ENCODE data around the gene CHID1.

Gene CHID1

GRCh38 chr11:928786-929185, 18.2 kb upstream of the CHID1 start:
- H3K4me1 ChIP-seq (ENCODE audit: control insufficient read depth, insufficient read depth, low read length), result peaks cover 10% of the 10 kb centered on the region
- no peaks in the 10 kb centered on the region for H3K27me3 ChIP-seq (ENCODE audit: control insufficient read depth, insufficient read depth, low read length)
- H3K36me3 ChIP-seq (ENCODE audit: control insufficient read depth, insufficient read depth, low read length), result no peaks in the 10 kb centered on the region
- no peak overlapping the region for H3K4me3 ChIP-seq (ENCODE audit: low read length)
- H3K27ac ChIP-seq (ENCODE audit: low read depth, low read length), result no peak overlapping the region
- no peak overlapping the region for H3K9ac ChIP-seq (ENCODE audit: low read length)

GRCh38 chr11:927871-928270, 17.3 kb upstream of the CHID1 start:
- Histone ChIP-seq H3K27me3 (ENCODE audit: control insufficient read depth, insufficient read depth, low read length) (no peaks in the 10 kb centered on the region), H3K27ac (ENCODE audit: low read depth, low read length) (no peak overlapping the region), H3K4me1 (ENCODE audit: control insufficient read depth, insufficient read depth, low read length) (peaks cover 10% of the 10 kb centered on the region), H3K36me3 (ENCODE audit: control insufficient read depth, insufficient read depth, low read length) (no peaks in the 10 kb centered on the region), H3K9ac (ENCODE audit: low read length) (no peak overlapping the region), H3K4me3 (ENCODE audit: low read length) (peak overlapping the region; percentile 44)

DNA sequence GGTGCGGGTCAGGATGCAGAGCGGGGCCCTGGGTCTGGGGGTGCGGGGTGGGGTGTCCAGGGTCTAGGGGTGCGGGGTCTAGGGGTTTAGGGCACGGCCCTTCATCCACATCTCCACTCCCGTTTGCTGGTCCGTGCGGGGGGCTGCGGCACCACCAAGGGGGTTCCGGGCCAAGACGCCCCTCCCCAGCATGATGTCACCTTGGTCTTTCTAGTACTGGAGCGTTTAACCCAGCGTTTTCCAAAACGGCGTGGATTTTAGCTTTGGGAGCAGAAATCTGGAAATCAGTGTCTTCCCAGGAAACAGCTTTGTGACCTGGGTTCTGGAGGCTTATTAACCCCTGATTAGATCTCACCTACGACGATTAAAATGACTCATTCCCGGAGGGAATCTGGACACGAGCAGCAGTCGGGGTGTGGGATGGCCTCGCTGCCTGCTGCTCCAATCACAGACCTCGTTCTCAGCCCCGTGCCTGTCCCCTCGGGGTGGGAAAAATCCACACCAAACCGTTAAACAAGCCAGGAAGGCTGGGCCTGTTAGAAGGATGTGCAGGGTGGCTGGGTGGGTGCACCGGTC, 15.8 kb upstream of the CHID1 start:
- Histone ChIP-seq H3K4me3 (ENCODE audit: low read length) (peak overlapping the region; percentile 82), H3K27ac (ENCODE audit: low read depth, low read length) (peak overlapping the region; percentile 81), H3K9ac (ENCODE audit: low read length) (peak overlapping the region; percentile 68), H3K4me1 (ENCODE audit: control insufficient read depth, insufficient read depth, low read length) (peaks cover 10% of the 10 kb centered on the region), H3K27me3 (ENCODE audit: control insufficient read depth, insufficient read depth, low read length) (no peaks in the 10 kb centered on the region), H3K36me3 (ENCODE audit: control insufficient read depth, insufficient read depth, low read length) (no peaks in the 10 kb centered on the region)

DNA sequence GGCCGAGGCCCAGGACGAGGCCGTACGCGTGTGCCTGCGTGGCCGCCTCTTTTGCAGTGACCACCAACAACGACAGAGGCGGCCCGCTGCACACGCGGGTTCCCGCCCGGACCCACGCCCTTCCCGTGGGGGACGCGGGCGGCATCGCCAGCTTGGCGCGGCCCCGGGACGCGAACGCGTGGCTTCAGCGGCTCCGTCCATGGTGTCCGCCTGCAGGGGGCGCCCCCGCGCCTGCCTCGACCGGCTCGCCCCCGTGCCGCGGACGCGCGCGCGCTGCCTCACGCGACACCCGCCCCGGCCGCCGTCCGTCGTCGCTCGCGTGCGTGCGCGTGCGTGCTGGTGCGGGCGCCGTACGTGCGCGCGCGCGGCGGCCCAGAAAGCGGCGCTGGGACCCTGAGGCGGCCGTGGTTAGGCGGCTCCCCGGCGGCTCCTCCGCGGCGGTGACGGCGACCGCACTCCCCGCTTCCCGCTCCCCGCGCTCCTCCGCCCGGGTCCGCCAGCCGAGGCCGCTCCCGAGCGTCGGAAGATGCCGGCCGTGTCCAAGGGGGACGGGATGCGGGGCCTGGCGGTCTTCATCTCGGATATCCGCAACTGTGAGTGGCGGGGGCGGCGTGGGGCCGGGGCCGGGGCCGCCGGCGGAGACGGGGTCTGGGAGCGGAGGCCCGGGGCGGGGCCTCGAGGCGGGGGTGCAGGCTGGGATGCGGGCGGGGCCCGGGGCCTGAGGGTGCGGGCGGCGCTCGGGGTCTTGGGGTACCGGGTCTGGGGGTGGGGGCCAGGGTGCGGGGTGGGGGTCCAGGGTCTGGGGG, 15.1 kb upstream of the CHID1 start, which contains the start of gene AP2A2:
Gene AP2A2, plus strand, starts transcription at position 375 of the 806 bp plus-strand sequence. Its CDS starts 152 bp downstream, at position 527.
- Histone ChIP-seq H3K27me3 (ENCODE audit: control insufficient read depth, insufficient read depth, low read length) (no peaks in the 10 kb centered on the region), H3K4me3 (ENCODE audit: low read length) (peak within 1 kb of the TSS; percentile 82), H3K9ac (ENCODE audit: low read length) (peak within 1 kb of the TSS; percentile 68), H3K4me1 (ENCODE audit: control insufficient read depth, insufficient read depth, low read length) (peaks cover 10% of the 10 kb centered on the region), H3K27ac (ENCODE audit: low read depth, low read length) (peak within 1 kb of the TSS; percentile 81), H3K36me3 (ENCODE audit: control insufficient read depth, insufficient read depth, low read length) (no peaks in the 10 kb centered on the region)

DNA sequence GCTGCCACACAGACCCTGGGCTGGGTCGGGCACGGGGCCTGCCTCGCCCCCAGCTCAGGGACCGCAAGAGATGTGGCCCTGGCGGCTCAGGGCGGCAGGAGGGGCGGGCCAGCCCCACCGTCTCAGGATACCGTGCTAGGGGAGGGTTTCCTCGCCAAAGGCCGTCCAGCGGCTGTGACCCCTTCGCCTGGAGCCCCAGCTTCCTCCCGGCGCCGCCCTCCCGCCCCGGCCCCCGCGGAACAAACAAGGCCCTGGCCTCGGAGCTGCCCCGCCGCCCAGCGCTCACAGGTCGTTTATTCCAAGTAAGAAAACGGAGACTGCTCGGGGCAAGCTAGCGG, 14.5 kb upstream of the CHID1 start:
- H3K4me1 ChIP-seq (ENCODE audit: control insufficient read depth, insufficient read depth, low read length), result peaks cover 10% of the 10 kb centered on the region
- no peaks in the 10 kb centered on the region for H3K27me3 ChIP-seq (ENCODE audit: control insufficient read depth, insufficient read depth, low read length)
- H3K4me3 ChIP-seq (ENCODE audit: low read length), result peak overlapping the region; percentile 58
- H3K27ac ChIP-seq (ENCODE audit: low read depth, low read length), result peak overlapping the region; percentile 81
- no peaks in the 10 kb centered on the region for H3K36me3 ChIP-seq (ENCODE audit: control insufficient read depth, insufficient read depth, low read length)
- H3K9ac ChIP-seq (ENCODE audit: low read length), result no peak overlapping the region

DNA sequence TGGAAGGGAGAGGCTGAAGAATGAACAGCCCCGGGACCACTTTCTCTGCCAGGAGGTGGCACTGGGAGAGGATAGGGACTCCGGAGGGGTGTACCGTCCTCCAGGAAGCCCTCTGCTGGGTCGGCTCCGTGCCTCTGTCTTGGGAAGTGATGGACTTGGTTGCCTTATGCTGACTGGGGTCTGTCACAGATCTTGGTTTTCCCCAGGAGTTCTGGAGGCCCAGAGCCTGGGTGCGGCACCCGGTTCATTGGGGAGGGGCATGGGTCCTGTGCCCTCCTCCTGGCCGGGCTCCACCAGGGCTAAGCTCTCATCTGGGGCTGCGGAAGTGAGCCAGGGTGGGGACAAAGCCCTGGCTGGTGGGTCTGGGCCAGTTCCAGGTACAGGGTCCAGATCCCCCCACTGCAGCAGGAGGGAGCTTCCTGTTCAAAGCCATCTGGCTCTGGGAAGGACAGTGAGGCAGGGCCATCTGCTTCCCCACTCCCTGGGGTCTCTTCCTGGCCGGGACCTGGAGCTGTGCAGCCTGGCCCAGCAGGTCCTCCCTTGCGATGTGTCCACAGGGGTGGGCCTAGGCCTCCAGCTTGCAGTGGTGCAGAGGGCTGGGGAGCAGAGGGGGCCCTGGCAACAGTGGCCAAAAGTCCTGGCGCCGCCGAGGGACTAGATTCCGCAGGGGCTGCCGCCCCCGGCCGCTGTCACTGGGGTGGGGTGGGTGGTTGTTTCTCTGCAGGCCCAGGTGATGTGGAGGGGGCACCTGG, 14.0 kb upstream of the CHID1 start:
- H3K4me1 ChIP-seq (ENCODE audit: control insufficient read depth, insufficient read depth, low read length), result peaks cover 10% of the 10 kb centered on the region
- H3K27me3 ChIP-seq (ENCODE audit: control insufficient read depth, insufficient read depth, low read length), result no peaks in the 10 kb centered on the region
- H3K36me3 ChIP-seq (ENCODE audit: control insufficient read depth, insufficient read depth, low read length), result no peaks in the 10 kb centered on the region
- H3K27ac ChIP-seq (ENCODE audit: low read depth, low read length), result no peak overlapping the region
- H3K4me3 ChIP-seq (ENCODE audit: low read length), result no peak overlapping the region
- no peak overlapping the region for H3K9ac ChIP-seq (ENCODE audit: low read length)

- H3K27ac ChIP-seq (ENCODE audit: low read depth, low read length), result no peak overlapping the region
- no peaks in the 10 kb centered on the region for H3K27me3 ChIP-seq (ENCODE audit: control insufficient read depth, insufficient read depth, low read length)
- H3K4me3 ChIP-seq (ENCODE audit: low read length), result no peak overlapping the region
- H3K9ac ChIP-seq (ENCODE audit: low read length), result no peak overlapping the region
- H3K36me3 ChIP-seq (ENCODE audit: control insufficient read depth, insufficient read depth, low read length), result no peaks in the 10 kb centered on the region
- peaks cover 10% of the 10 kb centered on the region for H3K4me1 ChIP-seq (ENCODE audit: control insufficient read depth, insufficient read depth, low read length)
These were observed 13.2 kb upstream of the CHID1 start for GRCh38 chr11:923691-924405.

DNA sequence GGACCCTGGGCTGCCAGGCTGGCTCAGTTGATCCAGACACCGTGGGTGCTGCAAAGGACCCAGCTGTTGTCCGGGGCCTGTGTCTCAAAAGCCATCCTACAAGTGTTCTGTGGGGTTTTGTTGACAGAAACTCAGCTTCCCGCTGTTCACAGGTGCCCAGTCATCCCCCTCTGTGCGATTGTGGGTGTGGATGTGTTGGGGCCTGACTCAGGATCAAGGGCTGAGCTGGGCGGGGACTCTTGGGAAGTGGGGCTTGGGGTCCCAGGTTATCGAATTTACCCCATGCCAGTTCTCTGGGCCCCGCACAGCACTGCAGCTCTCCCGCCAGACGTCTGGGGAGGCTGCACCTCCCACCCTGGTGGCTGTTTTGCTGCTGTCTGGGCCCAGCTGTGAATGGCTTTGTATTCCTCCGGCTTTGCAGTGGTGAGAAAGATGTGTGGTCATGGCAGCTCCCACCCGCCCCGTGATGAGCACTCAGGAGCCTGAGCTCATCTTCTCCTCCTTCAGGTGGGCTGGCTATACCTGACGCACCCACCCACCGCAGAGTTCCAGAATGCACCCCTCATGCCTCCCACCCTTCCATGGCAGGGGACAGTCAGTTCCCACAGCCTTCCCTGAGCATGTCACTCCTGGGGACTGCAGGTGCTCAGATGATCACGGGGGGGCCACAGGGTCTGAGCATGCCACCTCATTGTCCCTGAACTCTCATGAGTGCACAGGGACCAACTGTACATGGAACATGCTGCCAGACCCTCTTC, 11.5 kb upstream of the CHID1 start:
- no peaks in the 10 kb centered on the region for H3K36me3 ChIP-seq (ENCODE audit: control insufficient read depth, insufficient read depth, low read length)
- H3K4me1 ChIP-seq (ENCODE audit: control insufficient read depth, insufficient read depth, low read length), result peaks cover 7% of the 10 kb centered on the region
- H3K27me3 ChIP-seq (ENCODE audit: control insufficient read depth, insufficient read depth, low read length), result no peaks in the 10 kb centered on the region
- H3K4me3 ChIP-seq (ENCODE audit: low read length), result no peak overlapping the region
- H3K9ac ChIP-seq (ENCODE audit: low read length), result no peak overlapping the region
- H3K27ac ChIP-seq (ENCODE audit: low read depth, low read length), result no peak overlapping the region

DNA sequence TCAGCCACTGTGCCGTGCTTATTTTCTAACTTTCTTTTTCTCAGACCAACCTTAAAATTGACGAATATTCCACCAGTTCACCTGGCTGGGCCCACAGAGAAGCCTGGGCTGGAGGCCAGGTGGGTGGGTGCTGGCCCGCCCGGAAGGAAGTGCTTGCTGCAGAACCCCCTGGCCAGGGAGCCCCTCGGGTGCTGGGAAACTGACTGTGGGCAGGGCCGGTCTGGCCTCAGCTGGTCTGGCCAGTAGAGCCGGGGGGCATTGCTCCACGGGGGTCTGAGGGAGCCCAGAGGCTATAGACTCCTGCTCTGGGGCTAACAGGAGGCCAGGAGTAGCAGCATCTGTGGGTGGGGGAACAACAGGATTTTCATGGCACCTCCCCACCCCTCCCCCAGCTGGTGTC, 6.8 kb upstream of the CHID1 start:
- Histone ChIP-seq H3K4me1 (ENCODE audit: control insufficient read depth, insufficient read depth, low read length) (no peaks in the 10 kb centered on the region), H3K27ac (ENCODE audit: low read depth, low read length) (no peak overlapping the region), H3K27me3 (ENCODE audit: control insufficient read depth, insufficient read depth, low read length) (no peaks in the 10 kb centered on the region), H3K4me3 (ENCODE audit: low read length) (no peak overlapping the region), H3K9ac (ENCODE audit: low read length) (no peak overlapping the region), H3K36me3 (ENCODE audit: control insufficient read depth, insufficient read depth, low read length) (no peaks in the 10 kb centered on the region)

GRCh38 chr11:914747-915501, 4.3 kb upstream of the CHID1 start:
- no peaks in the 10 kb centered on the region for H3K36me3 ChIP-seq (ENCODE audit: control insufficient read depth, insufficient read depth, low read length)
- H3K27ac ChIP-seq (ENCODE audit: low read depth, low read length), result no peak overlapping the region
- peaks cover 4% of the 10 kb centered on the region for H3K4me1 ChIP-seq (ENCODE audit: control insufficient read depth, insufficient read depth, low read length)
- H3K4me3 ChIP-seq (ENCODE audit: low read length), result no peak overlapping the region
- H3K9ac ChIP-seq (ENCODE audit: low read length), result no peak overlapping the region
- no peaks in the 10 kb centered on the region for H3K27me3 ChIP-seq (ENCODE audit: control insufficient read depth, insufficient read depth, low read length)

- Histone ChIP-seq H3K27me3 (ENCODE audit: control insufficient read depth, insufficient read depth, low read length) (no peaks in the 10 kb centered on the region), H3K36me3 (ENCODE audit: control insufficient read depth, insufficient read depth, low read length) (no peaks in the 10 kb centered on the region), H3K4me1 (ENCODE audit: control insufficient read depth, insufficient read depth, low read length) (peaks cover 4% of the 10 kb centered on the region), H3K27ac (ENCODE audit: low read depth, low read length) (no peak overlapping the region), H3K4me3 (ENCODE audit: low read length) (no peak overlapping the region), H3K9ac (ENCODE audit: low read length) (no peak overlapping the region)
These were observed 3.6 kb upstream of the CHID1 start for GRCh38 chr11:914204-914603.
